Measurements from ENCODE around the gene TNFSF15.

Gene TNFSF15

DNA sequence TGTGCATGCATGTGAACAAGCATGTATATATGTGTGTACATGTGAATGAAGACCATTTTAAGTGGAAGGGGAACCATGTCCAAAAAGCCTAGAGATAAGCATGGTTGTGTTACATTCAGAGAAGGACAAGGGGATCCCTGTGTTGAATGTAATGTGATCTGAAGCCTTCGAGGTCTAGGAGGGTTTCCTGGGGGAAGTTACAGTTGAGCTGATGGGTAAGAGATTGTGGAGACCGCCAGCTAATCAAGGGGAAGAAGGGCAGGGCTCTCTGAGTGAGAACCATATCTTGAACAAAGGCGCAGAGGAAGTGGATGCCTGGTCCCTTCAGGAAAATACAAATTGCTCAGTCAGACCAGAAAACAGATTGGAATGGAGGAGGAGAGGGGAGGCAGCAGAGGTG is 45.5 kb upstream of the TNFSF15 start:
- CTCF ChIA-PET = no interaction called here
- TF ChIP-seq, protein P1, sequence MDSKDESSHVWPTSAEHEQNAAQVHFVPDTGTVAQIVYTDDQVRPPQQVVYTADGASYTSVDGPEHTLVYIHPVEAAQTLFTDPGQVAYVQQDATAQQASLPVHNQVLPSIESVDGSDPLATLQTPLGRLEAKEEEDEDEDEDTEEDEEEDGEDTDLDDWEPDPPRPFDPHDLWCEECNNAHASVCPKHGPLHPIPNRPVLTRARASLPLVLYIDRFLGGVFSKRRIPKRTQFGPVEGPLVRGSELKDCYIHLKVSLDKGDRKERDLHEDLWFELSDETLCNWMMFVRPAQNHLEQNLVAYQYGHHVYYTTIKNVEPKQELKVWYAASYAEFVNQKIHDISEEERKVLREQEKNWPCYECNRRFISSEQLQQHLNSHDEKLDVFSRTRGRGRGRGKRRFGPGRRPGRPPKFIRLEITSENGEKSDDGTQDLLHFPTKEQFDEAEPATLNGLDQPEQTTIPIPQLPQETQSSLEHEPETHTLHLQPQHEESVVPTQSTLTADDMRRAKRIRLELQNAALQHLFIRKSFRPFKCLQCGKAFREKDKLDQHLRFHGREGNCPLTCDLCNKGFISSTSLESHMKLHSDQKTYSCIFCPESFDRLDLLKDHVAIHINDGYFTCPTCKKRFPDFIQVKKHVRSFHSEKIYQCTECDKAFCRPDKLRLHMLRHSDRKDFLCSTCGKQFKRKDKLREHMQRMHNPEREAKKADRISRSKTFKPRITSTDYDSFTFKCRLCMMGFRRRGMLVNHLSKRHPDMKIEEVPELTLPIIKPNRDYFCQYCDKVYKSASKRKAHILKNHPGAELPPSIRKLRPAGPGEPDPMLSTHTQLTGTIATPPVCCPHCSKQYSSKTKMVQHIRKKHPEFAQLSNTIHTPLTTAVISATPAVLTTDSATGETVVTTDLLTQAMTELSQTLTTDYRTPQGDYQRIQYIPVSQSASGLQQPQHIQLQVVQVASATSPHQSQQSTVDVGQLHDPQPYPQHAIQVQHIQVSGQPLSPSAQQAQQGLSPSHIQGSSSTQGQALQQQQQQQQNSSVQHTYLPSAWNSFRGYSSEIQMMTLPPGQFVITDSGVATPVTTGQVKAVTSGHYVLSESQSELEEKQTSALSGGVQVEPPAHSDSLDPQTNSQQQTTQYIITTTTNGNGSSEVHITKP (tag by site-specific recombination; IDR thresholded peaks at IDR 0.05) = 0 out of 2 replicates have a peak, but pooled peaks have one; percentile 2
- no peak for TF ChIP-seq GFI1B (tag by site-specific recombination; IDR thresholded peaks at IDR 0.05)
- no peak overlapping the region for H3K4me3 ChIP-seq (ENCODE audit: low read depth, low read length)
- no peaks in the 10 kb centered on the region for H3K36me3 ChIP-seq (ENCODE audit: control insufficient read depth in 2 of 2, insufficient read depth in 1 of 2, low read length in 2 of 2)
- no peak overlapping the region for H3K27ac ChIP-seq (ENCODE audit: extremely low read depth, low read depth, low read length)
- POLR2A ChIA-PET = no interaction called here
- no peaks in the 10 kb centered on the region for H3K9me3 ChIP-seq (ENCODE audit: control insufficient read depth, insufficient read depth, low read depth, low read length)
- no peaks in the 10 kb centered on the region for H3K4me1 ChIP-seq (ENCODE audit: control insufficient read depth, insufficient read depth, low read length)

DNA sequence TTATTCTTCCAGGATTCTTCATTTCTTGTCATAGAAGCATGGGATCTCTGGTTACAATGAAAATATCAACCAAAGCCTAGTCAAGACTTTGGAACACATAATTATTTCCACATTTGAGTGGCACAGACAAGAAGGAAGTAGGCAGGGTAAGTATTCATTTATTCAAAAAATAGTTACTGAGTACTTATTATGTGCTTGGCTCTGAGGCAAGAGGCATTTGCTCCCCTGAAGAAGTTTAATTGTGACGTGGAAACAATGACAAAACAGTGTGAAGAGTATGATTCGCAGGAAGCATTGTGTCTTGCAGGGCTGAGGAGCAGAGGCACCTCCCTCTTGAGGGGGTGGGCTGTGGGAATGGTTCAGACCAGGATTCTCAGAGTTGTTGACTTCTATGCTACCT is 45.0 kb upstream of the TNFSF15 start:
- H3K36me3 ChIP-seq (ENCODE audit: control insufficient read depth in 2 of 2, insufficient read depth in 1 of 2, low read length in 2 of 2) = no peaks in the 10 kb centered on the region
- 0 out of 2 replicates have a peak, but pooled peaks have one; percentile 12 for TF ChIP-seq SP7 (tag by site-specific recombination; IDR thresholded peaks at IDR 0.05)
- no peak for TF ChIP-seq IKZF3 (tag by site-specific recombination; IDR thresholded peaks at IDR 0.05)
- TF ChIP-seq, protein P1 (tag by site-specific recombination; IDR thresholded peaks at IDR 0.05) = peak; percentile 34; the same call in 1 of the 2 replicates
- H3K4me1 ChIP-seq (ENCODE audit: control insufficient read depth, insufficient read depth, low read length) = no peaks in the 10 kb centered on the region
- POLR2A ChIA-PET = no interaction called here
- no peaks in the 10 kb centered on the region for H3K9me3 ChIP-seq (ENCODE audit: control insufficient read depth, insufficient read depth, low read depth, low read length)
- CTCF ChIA-PET = no interaction called here
- no peak overlapping the region for H3K27ac ChIP-seq (ENCODE audit: extremely low read depth, low read depth, low read length)
- no peak overlapping the region for H3K4me3 ChIP-seq (ENCODE audit: low read depth, low read length)

DNA sequence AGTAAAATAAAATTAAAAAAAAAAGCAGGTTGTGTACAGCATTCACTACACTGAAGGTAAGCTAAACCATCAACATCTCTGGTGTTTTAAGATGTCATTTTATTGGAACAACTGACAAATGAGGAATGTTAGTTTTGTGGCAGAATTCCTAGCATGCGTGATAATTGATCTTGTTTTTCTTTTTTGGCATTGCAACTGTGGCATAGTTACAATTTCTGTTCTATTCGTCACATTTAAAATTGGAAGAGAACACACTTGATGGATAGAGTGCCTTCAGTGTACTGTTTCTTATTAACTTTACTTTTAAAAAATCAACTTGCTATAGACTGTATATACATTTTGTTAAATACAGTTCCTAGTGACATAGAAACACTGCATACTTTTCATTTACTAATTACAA is 43.6 kb upstream of the TNFSF15 start:
- H3K36me3 ChIP-seq (ENCODE audit: control insufficient read depth in 2 of 2, insufficient read depth in 1 of 2, low read length in 2 of 2) = no peaks in the 10 kb centered on the region
- ChIA-PET POLR2A (no interaction called here), CTCF (no interaction called here)
- H3K4me3 ChIP-seq (ENCODE audit: low read depth, low read length) = no peak overlapping the region
- no peak overlapping the region for H3K27ac ChIP-seq (ENCODE audit: extremely low read depth, low read depth, low read length)
- TF ChIP-seq ZNF354C (tag by site-specific recombination; IDR thresholded peaks at IDR 0.05; ENCODE audit: borderline replicate concordance, low read depth) (no peak), ZNF510 (tag by site-specific recombination; IDR thresholded peaks at IDR 0.05; ENCODE audit: insufficient replicate concordance) (no peak), ZNF426 (tag by site-specific recombination; IDR thresholded peaks at IDR 0.05) (no peak), ZBTB20 (tag by site-specific recombination; IDR thresholded peaks at IDR 0.05) (no peak)
- no peaks in the 10 kb centered on the region for H3K4me1 ChIP-seq (ENCODE audit: control insufficient read depth, insufficient read depth, low read length)
- no peaks in the 10 kb centered on the region for H3K9me3 ChIP-seq (ENCODE audit: control insufficient read depth, insufficient read depth, low read depth, low read length)

DNA sequence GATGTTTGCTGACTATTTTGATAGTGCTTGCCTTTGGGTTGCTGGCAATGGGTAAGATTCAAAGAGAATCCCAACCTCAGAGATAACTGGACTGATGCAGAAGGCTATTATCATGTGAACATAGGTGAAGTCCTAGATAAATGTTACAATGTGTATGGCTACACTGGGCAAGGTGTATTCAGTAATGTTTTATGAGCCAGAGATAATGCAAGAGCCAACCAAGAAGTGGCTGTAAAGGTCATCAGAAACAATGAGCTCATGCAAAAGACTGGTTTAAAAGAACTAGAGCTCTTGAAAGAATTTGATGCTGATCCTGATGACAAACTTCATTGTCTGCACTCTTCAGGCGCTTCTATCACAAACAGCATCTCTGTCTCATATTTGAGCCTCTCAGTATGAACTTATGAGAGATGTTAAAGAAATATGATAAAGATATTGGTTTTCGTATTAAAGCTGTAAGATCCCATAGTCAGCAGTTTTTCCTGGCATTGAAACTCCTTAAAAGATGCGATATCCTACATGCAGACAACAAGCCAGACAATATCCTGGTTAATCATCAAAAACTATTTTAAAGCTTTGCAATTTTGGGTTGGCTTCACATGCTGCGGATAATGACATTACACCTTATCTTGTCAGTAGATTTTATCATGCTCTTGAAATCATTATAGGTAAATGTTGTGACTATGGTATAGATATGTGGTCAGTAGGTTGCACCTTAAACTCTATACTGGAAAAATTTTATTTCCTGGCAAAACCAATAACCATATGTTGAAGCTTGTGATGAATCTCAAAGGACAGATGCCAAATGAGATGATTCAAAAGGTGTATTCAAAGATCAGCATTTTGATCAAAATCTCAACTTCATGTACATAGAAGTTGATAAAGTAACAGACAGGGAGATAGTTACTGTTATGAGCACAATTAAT is 41.9 kb upstream of the TNFSF15 start:
- POLR2A ChIA-PET = no interaction called here
- TF ChIP-seq, protein P2, sequence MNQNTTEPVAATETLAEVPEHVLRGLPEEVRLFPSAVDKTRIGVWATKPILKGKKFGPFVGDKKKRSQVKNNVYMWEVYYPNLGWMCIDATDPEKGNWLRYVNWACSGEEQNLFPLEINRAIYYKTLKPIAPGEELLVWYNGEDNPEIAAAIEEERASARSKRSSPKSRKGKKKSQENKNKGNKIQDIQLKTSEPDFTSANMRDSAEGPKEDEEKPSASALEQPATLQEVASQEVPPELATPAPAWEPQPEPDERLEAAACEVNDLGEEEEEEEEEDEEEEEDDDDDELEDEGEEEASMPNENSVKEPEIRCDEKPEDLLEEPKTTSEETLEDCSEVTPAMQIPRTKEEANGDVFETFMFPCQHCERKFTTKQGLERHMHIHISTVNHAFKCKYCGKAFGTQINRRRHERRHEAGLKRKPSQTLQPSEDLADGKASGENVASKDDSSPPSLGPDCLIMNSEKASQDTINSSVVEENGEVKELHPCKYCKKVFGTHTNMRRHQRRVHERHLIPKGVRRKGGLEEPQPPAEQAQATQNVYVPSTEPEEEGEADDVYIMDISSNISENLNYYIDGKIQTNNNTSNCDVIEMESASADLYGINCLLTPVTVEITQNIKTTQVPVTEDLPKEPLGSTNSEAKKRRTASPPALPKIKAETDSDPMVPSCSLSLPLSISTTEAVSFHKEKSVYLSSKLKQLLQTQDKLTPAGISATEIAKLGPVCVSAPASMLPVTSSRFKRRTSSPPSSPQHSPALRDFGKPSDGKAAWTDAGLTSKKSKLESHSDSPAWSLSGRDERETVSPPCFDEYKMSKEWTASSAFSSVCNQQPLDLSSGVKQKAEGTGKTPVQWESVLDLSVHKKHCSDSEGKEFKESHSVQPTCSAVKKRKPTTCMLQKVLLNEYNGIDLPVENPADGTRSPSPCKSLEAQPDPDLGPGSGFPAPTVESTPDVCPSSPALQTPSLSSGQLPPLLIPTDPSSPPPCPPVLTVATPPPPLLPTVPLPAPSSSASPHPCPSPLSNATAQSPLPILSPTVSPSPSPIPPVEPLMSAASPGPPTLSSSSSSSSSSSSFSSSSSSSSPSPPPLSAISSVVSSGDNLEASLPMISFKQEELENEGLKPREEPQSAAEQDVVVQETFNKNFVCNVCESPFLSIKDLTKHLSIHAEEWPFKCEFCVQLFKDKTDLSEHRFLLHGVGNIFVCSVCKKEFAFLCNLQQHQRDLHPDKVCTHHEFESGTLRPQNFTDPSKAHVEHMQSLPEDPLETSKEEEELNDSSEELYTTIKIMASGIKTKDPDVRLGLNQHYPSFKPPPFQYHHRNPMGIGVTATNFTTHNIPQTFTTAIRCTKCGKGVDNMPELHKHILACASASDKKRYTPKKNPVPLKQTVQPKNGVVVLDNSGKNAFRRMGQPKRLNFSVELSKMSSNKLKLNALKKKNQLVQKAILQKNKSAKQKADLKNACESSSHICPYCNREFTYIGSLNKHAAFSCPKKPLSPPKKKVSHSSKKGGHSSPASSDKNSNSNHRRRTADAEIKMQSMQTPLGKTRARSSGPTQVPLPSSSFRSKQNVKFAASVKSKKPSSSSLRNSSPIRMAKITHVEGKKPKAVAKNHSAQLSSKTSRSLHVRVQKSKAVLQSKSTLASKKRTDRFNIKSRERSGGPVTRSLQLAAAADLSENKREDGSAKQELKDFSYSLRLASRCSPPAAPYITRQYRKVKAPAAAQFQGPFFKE (tag by site-specific recombination; IDR thresholded peaks at IDR 0.05; ENCODE audit: borderline replicate concordance) = no peak
- TF ChIP-seq, protein P3, sequence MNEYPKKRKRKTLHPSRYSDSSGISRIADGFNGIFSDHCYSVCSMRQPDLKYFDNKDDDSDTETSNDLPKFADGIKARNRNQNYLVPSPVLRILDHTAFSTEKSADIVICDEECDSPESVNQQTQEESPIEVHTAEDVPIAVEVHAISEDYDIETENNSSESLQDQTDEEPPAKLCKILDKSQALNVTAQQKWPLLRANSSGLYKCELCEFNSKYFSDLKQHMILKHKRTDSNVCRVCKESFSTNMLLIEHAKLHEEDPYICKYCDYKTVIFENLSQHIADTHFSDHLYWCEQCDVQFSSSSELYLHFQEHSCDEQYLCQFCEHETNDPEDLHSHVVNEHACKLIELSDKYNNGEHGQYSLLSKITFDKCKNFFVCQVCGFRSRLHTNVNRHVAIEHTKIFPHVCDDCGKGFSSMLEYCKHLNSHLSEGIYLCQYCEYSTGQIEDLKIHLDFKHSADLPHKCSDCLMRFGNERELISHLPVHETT (tag by site-specific recombination; IDR thresholded peaks at IDR 0.05) = no peak

More for the DNA sequence above, 41.9 kb upstream of the TNFSF15 start:
- no peaks in the 10 kb centered on the region for H3K36me3 ChIP-seq (ENCODE audit: control insufficient read depth in 2 of 2, insufficient read depth in 1 of 2, low read length in 2 of 2)
- no peaks in the 10 kb centered on the region for H3K4me1 ChIP-seq (ENCODE audit: control insufficient read depth, insufficient read depth, low read length)
- no peak overlapping the region for H3K4me3 ChIP-seq (ENCODE audit: low read depth, low read length)
- no peak overlapping the region for H3K27ac ChIP-seq (ENCODE audit: extremely low read depth, low read depth, low read length)
- no peaks in the 10 kb centered on the region for H3K9me3 ChIP-seq (ENCODE audit: control insufficient read depth, insufficient read depth, low read depth, low read length)
- CTCF ChIA-PET = interaction anchor here (1.1 kb wide), 1 partner anchor 61 kb away, joined by 4 read pairs; no protein-coding TSS in a partner anchor
